Uterus (tissue), 2 donors: ENCODE results near the gene TK1.

Experiments used
- CTCF ChIP-seq, 4 experiments: fragments of 200-600 bp in 2 of 4; fragments of 450-650 bp in 2 of 4; sonication (generic) in 2 of 4; IDR thresholded peaks; one replicate each; pipeline ENCODE4 v1.5.1; 2016 to 2019; ENCODE audit warnings: antibody characterized with exemption in 4 of 4, mild to moderate bottlenecking in 2 of 4, moderate library complexity in 1 of 4
- POLR2A ChIP-seq, 2 donors: fragments of 450-650 bp; IDR thresholded peaks; one replicate each; pipeline ENCODE4 v1.6.1; 2016; ENCODE audit warnings: antibody characterized with exemption in 2 of 2, mild to moderate bottlenecking in 1 of 2, moderate library complexity in 1 of 2

GRCh38 chr17:78182504-78182903 is 4.3 kb downstream of the TK1 start:
- no peak for TF ChIP-seq CTCF (IDR thresholded peaks at IDR 0.05)
- no peak for TF ChIP-seq POLR2A (IDR thresholded peaks at IDR 0.05)
